Transverse colon (tissue), 4 donors: ENCODE measurements around the gene TPH2. TPM values are rescaled to one million over a fixed set of nuclear protein-coding genes. Genes with fewer than 3 reads are reported as not detected.

Source experiments
- DNase-seq: peaks from one replicate; pipeline ENCODE4 v3.0.0-alpha.2; 2019
- H3K27ac ChIP-seq, 4 donors: fragments of 200-600 bp; sonication (generic); 2 replicates each; pipeline ENCODE4 v1.5.1; 2016 to 2018; ENCODE audit warnings: inconsistent platforms in 4 of 4
- H3K27me3 ChIP-seq: fragments of 200-600 bp; sonication (generic); 2 replicates; pipeline ENCODE4 v1.5.1; 2017; ENCODE audit warnings: inconsistent platforms
- H3K36me3 ChIP-seq, 4 donors: fragments of 200-600 bp; sonication (generic); 2 replicates each; pipeline ENCODE4 v1.5.1; 2017 to 2019; ENCODE audit warnings: inconsistent platforms in 4 of 4
- H3K4me1 ChIP-seq, 4 donors: fragments of 200-600 bp; sonication (generic); 2 replicates each; pipeline ENCODE4 v1.5.1; 2017 to 2020; ENCODE audit warnings: inconsistent platforms in 4 of 4
- H3K4me3 ChIP-seq, 4 donors: fragments of 200-600 bp; sonication (generic); 1 replicate in 1 of 4; 2 replicates in 3 of 4; pipeline versions ENCODE4 v1.5.1 to v1.6.1; 2017 to 2019; ENCODE audit warnings: inconsistent platforms in 4 of 4
- H3K9me3 ChIP-seq, 2 donors: fragments of 200-600 bp; sonication (generic); 2 replicates each; pipeline ENCODE4 v1.5.1; 2017 to 2019; ENCODE audit warnings: inconsistent platforms in 2 of 2
- EP300 ChIP-seq: sonication (generic); formaldehyde crosslinking; IDR thresholded peaks from one replicate; pipeline ENCODE4 v1.6.1; 2017; ENCODE audit warnings: antibody characterized with exemption, low read depth
- POLR2A ChIP-seq: fragments of 450-650 bp; IDR thresholded peaks from one replicate; pipeline ENCODE4 v1.6.1; 2016; ENCODE audit warnings: antibody characterized with exemption, mild to moderate bottlenecking, moderate library complexity
- POLR2AphosphoS5 ChIP-seq, 3 donors: sonication (generic); formaldehyde crosslinking; IDR thresholded peaks; one replicate each; pipeline ENCODE4 v1.6.1; 2016; ENCODE audit warnings: antibody characterized with exemption in 3 of 3
- WGBS, 2 donors: methylation state at CpG; one replicate each; pipeline ENCODE4 v1.1.5; 2018; ENCODE audit warnings: low coverage in 1 of 2; 5-methylcytosine and 5-hydroxymethylcytosine counted together
- in situ Hi-C, 4 donors: fragments of 200-750 bp; cut with MboI; loops; one replicate each; pipeline versions ENCODE4 v1.15.0 to v1.15.1; 2017; ENCODE audit warnings: low sequenced_read_pairs in 3 of 4, low pct_ligation_motif_present in 1 of 4, low pct_unique_long_range_greater_than_20kb in 1 of 4
- intact Hi-C: fragments of 100-400 bp; cut with DNase I; formaldehyde crosslinking; loops from one replicate; pipeline ENCODE4 v1.15.1; 2023; ENCODE audit warnings: low total_unique reads
- total RNA-seq, 4 donors: library from RNA; depleted of rRNA; stranded (reverse); fragments of >200 nt; gene quantifications; one replicate each; pipeline ENCODE4 v1.1.0, GENCODE V29; 2016
- TF ChIP-seq, protein P1 (sequence below), 5 experiments: fragments of 200-600 bp in 3 of 5; fragments of 450-650 bp in 2 of 5; sonication (generic) in 3 of 5; IDR thresholded peaks; 1 replicate in 2 of 5; 2 replicates in 3 of 5; pipeline ENCODE4 v1.5.1; 2016 to 2017; ENCODE audit warnings: antibody characterized with exemption in 5 of 5, inconsistent platforms in 3 of 5, mild to moderate bottlenecking in 2 of 5, moderate library complexity in 1 of 5

The TPH2 gene
- total RNA-seq, 4 donors from 2014 or later, result not detected

DNA sequence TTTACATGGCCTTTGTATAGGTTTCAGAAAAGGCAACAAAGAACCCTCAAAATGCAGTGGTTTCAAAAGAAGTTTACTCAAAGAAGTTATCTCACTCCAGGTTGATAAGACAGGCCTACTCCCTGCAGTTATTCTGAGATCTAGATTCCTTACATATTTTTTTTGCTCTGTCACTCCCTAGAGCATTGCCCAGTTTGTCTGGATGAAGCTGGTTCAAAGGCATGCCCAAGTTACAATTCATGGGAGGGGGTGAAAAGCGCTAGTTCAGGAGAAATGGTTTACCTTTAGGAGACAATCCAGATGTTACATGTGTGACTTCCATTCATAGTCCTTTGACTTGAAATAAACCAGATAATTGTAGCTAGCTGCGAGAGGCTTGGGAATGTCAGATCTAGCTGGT, 115.0 kb downstream of the TPH2 start:
- Histone ChIP-seq H3K36me3 (no peaks in the 10 kb centered on the region), H3K4me3 (no peak overlapping the region), H3K9me3 (no peaks in the 10 kb centered on the region), H3K4me1 (no peaks in the 10 kb centered on the region), H3K27ac (no peak overlapping the region), H3K27me3 (no peaks in the 10 kb centered on the region)
- WGBS, 2 donors, result 67 to 73% methylated on average over 1 to 2 of the region's 2 CpGs
- intact Hi-C loops (no loop called here), in situ Hi-C loops (no loop called here)
- DNase-seq, result no peak
- TF ChIP-seq POLR2AphosphoS5 (IDR thresholded peaks at IDR 0.05), result no peak
- TF ChIP-seq EP300, result no peak
- TF ChIP-seq POLR2A, result no peak
- TF ChIP-seq, protein P1, sequence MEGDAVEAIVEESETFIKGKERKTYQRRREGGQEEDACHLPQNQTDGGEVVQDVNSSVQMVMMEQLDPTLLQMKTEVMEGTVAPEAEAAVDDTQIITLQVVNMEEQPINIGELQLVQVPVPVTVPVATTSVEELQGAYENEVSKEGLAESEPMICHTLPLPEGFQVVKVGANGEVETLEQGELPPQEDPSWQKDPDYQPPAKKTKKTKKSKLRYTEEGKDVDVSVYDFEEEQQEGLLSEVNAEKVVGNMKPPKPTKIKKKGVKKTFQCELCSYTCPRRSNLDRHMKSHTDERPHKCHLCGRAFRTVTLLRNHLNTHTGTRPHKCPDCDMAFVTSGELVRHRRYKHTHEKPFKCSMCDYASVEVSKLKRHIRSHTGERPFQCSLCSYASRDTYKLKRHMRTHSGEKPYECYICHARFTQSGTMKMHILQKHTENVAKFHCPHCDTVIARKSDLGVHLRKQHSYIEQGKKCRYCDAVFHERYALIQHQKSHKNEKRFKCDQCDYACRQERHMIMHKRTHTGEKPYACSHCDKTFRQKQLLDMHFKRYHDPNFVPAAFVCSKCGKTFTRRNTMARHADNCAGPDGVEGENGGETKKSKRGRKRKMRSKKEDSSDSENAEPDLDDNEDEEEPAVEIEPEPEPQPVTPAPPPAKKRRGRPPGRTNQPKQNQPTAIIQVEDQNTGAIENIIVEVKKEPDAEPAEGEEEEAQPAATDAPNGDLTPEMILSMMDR (IDR thresholded peaks at IDR 0.05), result no peak

DNA sequence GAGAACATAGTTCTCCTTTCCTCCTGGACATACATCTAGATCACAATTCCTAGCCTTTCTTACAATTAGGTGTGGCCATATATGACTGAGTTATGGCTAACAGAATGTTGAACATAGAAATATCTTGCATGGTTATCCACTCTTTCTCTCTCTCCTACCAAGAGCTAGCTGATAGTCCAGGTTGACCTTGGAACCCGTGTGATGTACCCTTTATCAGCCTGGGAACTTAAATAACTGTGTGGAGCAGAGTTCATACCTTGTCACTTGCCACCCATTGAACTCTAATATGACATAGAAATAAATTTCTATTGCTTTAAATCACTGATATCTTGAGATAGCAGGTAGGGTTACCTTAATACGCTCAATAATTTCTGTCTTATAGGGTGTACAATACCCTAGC, 115.9 kb downstream of the TPH2 start:
- no peaks in the 10 kb centered on the region for H3K4me1 ChIP-seq
- no peaks in the 10 kb centered on the region for H3K36me3 ChIP-seq
- no peaks in the 10 kb centered on the region for H3K9me3 ChIP-seq
- TF ChIP-seq POLR2A (no peak), POLR2AphosphoS5 (IDR thresholded peaks at IDR 0.05) (no peak), EP300 (no peak)
- TF ChIP-seq, protein P1 (IDR thresholded peaks at IDR 0.05), result no peak
- no peak overlapping the region for H3K27ac ChIP-seq
- WGBS, 2 donors, result 56 to 57% methylated on average over 2 of the region's 2 CpGs
- intact Hi-C loops (no loop called here), in situ Hi-C loops (no loop called here)
- no peaks in the 10 kb centered on the region for H3K27me3 ChIP-seq
- H3K4me3 ChIP-seq, result no peak overlapping the region
- DNase-seq, result no peak

DNA sequence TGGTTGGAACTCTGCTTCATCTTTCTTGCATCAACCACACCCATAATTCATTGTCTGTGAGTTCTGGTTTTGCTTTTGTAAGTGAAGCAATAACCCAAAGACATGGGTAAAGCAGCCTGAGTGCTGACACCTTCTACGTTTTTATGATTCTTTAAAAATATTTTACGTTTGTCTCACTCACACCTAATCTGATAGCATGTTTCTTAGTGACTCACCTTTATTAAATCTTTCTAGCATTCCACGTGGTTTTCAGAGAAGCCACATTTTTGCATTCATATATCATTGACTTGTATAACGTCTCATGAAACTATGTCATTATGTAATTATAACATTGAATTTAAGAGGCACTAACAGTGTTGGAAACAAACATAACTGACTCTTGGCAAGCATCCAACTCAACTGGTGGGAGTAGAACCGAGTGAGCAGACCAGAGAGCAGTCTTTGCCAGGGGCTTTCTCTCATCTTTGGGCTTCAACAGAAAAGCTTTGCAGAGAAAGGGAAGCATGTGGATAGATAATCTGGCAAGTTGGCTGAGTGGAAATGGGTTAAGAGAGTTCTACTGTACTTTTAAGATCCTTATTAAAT, 118.8 kb downstream of the TPH2 start:
- intact Hi-C loops, result no loop called here

DNA sequence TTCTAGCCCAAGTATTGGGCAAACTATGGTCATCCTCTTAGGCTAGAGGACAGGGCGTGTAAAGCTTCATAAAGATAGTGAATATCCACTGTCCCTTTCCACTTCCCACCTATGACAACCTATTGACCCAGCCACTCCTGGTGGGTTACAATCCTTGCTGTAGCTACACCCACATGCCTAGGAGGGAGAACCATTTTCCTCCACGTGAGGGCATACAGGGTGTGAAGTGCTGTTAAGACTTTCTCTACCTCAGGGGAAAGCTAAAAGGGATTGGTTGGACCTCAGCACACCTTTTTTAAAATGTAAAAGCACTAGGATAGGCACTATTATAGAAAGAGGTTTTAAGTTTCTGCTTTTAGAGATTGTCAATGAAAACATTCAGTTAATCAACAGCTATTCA, 124.4 kb downstream of the TPH2 start:
- 33 to 46% methylated on average over 2 of the region's 2 CpGs for WGBS, 2 donors

More for the DNA sequence above, 118.8 kb downstream of the TPH2 start:
- TF ChIP-seq, protein P1 (IDR thresholded peaks at IDR 0.05), result no peak
- no peak for TF ChIP-seq EP300
- TF ChIP-seq POLR2AphosphoS5 (IDR thresholded peaks at IDR 0.05), result no peak
- TF ChIP-seq POLR2A, result no peak
- no peaks in the 10 kb centered on the region for H3K9me3 ChIP-seq
- H3K4me1 ChIP-seq, result no peaks in the 10 kb centered on the region
- DNase-seq, result no peak
- H3K27me3 ChIP-seq, result no peaks in the 10 kb centered on the region
- in situ Hi-C loops, result no loop called here
- no peaks in the 10 kb centered on the region for H3K36me3 ChIP-seq
- 16 to 27% methylated on average over 3 to 5 of the region's 5 CpGs for WGBS, 2 donors
- no peak overlapping the region for H3K27ac ChIP-seq
- H3K4me3 ChIP-seq, result no peak overlapping the region

More for the DNA sequence above, 124.4 kb downstream of the TPH2 start:
- no peak for TF ChIP-seq POLR2AphosphoS5 (IDR thresholded peaks at IDR 0.05)
- TF ChIP-seq, protein P1 (IDR thresholded peaks at IDR 0.05), result no peak
- Histone ChIP-seq H3K27ac (no peak overlapping the region), H3K9me3 (no peaks in the 10 kb centered on the region), H3K36me3 (no peaks in the 10 kb centered on the region), H3K27me3 (no peaks in the 10 kb centered on the region), H3K4me1 (no peaks in the 10 kb centered on the region), H3K4me3 (no peak overlapping the region)
- intact Hi-C loops (no loop called here), in situ Hi-C loops (no loop called here)
- no peak for DNase-seq
